Fibroblast of skin of right biceps (primary cell): ENCODE results near the gene DPH1.
"Not testable (repeated sequence)": the region's sequence is repeated elsewhere in the genome, so short reads cannot be mapped to it uniquely, and the experiment has no call there.

ENCODE experiments used
- DNase-seq: peaks from one replicate; pipeline ENCODE4 v3.0.0-alpha.2; 2013

The DPH1 gene

DNA sequence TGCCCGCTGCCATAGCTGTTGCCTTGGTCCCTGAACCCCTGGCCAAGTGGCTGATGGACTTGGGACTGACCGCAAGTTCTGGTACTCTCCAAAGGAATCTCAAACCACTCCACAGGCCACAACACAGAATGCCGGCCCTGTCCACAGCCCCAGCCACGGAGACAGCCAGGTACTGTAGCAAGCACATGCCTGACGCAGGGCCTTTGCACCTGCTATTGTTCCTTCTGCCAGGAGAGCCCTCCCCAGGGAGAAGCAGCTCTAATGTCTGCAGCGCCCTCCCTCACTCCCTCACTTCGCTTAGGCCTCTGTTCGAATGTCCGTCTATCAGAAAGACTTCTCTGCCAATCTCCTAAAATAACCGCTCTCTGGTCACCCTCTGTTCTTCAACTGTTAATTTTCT, 20.2 kb upstream of the DPH1 start:
- no peak for DNase-seq

DNA sequence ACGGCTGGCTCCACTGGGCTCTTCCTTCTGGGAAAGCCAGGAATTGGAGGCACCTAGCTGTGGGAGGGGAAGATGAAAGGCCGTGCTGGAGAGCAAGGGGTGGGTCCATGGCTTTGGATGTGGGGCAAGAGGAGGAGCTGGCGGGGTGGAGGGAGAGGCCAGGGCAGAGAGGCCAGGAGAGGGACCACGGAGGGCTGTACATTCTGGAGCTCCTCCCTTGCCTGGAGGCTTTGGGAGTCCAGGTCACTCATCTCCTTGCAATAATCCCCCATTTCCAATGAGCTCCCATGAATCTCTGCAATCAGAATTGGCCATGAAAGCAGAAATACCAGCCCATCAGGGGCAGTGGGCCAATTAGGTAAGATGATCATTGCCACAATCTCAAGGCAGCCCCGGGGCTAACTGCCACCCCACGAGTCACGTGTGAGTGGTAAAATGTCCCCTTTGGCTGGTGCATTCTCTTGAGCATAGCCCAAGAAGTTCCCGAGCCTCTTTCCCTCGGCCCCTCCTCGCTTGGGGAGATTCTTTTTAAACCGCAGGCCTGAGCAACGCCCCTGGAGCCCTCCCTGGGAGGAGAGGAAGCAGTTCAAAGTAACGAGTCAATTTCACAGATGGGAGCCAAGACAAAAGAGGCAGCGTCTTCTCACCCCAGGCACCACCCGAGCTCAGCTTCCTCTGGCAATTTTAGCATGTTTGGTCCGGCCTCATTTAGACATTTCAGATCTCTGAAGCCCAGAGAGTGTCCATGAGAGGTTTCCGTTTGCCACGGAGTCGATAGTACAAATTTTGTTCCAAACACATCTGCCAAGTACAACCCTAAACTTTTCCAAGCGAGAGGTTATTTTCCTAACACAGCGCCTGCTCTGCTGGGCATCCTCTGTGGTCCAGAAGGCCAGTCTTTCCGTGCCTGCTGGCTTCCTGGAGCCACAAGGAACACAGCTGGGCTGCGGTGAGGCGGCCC, 18.3 kb upstream of the DPH1 start:
- DNase-seq: peak; percentile 66

DNA sequence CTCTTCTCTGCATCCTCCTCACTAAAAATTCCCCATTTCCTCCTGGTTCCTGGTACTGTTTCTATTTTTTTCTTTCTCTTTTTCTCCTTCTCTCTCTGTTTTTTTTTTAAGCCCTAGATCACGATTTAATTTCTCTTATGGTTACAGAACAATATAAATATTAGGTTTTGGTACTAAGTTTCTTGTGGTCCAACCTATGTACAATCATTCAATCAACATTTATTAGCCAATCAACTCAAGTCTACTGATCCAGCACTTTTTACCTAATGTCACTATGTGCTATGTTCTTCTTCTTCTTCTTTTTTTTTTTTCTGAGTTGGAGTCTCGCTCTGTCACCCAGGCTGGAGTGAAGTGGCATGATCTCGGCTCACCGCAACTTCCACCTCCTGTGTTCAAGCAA, 17.5 kb upstream of the DPH1 start:
- no peak for DNase-seq

DNA sequence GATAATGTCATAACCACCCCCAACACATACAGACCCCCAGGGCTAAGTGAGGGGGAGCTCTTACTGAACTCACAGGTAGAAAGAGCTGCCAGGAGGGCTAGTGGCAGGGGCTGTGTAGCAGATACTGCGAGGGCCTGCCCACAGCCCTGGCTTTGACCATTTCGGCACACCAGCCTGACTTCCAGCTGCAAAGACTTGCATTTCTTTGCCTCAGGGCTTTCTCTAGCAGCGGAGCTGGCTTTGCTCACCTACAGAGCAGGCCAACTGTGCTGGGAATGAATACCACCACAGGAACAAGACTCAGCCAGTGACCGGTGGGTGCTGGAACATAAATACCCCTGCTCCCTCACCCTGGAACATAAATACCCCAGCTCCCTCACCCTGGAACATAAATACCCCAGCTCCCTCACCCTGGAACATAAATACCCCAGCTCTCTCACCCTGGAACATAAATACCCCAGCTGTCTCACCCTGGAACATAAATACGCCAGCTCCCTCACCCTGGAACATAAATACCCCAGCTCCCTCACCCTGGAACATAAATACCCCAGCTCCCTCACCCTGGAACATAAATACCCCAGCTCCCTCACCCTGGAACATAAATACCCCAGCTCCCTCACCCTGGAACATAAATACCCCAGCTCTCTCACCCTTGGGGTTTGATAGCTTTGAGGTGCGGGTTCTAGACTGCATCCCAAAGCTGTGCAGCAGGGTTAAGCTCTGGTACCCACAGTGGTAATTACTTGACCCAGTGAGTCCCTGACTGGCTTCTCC, 16.5 kb upstream of the DPH1 start:
- not testable (repeated sequence) for DNase-seq

DNA sequence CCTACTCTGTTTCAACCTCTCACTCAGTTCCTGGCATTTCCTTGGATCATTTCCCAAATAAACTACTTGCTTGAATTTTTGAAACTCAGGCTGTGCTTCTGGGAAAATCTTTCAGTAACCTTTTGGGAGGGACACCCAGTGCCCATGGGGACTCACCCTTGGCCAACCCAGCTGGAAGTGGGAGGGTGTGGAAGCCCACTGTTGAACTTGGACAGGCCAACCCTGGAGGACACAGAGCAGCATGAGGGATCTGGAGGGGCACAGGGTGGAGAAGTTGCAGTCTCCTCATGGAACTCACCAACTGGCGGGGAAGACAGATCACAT, 16.0 kb upstream of the DPH1 start:
- no peak for DNase-seq

DNA sequence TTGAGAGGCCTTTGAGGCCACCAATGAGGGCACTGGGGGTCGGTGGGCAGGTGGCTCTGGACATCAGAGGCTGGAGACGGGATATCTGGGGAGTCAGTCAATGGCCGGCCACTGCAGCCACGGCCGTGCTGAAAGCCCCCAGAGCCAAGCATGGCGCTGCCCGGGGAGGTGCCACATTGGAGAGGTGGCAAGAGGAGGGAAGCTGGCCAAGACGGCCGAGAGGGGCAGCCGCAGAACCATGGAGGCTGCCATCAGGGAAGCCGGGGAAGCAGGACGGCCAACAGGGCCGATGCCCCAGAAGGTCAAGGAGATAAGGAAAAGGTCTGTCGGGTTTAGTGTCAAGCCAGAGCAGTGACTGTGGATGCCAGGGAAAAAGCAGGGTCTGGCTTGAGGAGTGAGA, 14.6 kb upstream of the DPH1 start:
- DNase-seq: no peak

DNA sequence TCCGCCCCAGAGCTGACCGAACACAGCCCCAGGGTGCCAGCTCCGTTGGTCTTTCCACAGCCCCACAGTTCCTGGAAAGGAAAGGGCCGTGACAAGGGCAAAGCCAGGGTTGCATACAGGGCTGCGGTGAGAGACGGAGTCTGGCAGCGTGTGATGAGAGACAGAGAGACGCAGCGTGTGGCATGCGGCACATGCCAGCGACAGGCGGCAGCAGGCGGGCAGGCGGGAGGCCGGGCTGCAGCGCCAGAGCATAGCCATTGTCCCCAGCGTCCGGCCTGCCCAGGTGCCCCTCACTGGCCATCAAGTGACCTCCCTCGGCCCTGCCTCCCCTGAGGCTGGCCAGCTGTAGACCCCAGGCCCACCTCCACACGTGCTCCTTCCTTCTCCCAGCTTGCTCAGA, 13.5 kb upstream of the DPH1 start:
- no peak for DNase-seq

DNA sequence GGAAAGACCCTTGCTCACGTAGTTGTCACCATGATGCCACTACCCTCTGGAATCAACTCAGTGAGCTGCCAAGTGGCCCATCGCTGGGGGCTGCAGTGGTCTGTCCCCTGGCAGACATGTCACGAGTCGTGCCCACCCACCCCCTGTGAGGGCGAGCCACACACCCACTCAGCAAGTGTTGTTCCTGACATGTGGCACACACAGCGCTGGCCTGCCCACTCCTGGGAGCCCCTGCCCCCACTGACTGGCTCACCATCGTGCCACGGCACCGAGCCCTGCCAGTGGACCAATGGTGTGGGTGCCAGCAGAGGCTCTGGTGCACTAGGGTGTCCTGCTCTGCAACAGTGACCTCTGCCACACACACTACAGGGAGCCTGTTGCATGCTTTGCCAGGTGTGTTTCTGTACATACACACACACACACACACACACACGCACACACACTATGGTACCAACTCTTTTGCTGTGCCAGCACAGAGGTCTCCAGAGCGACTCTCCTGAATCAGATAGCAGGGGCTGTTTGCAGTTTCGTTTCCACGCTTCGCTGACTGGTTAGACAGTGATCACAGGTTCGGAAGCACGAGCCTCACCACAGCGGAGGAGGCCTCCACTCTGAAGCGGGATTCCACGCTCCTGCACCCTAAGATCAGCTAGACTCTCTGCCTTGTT, 12.5 kb upstream of the DPH1 start:
- DNase-seq: no peak

DNA sequence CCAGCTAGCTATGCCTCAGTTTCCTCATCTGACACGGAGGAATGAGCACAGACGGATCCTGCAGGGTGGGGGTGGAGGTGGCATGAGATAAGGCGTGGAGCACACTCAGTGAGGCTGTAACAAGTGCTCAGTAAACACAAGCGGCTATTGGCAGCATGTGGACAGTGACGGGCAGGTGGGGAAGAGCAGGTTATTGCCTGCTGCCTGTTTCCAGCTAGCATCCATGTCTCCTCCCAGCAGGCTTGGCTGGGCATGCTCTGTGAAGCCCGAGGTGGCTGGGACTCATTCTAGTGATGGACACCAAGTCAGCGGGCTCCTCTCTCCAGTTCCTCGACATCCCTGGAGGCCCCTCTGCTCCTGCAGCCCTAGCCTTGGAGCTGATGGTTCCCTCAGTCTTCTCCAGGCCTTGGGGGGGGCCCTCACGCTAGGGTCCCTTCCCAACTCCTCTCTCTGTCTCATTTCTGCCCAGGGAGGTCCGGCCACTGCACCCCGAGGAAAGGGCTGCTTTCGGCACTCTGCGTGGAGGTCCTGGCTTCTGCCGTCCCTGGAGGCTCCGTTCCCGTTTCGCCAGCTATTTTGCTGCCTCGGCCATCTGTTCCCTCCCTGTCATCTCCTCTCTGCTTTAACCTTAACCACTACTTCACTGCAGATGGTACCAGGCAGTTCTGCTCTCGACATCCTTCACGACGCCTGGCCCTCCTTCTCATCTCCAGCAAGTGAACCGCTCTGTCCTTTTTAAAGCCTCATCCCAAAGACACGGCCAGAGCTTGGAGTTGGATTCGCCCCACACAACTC, 11.0 kb upstream of the DPH1 start:
- no peak for DNase-seq

DNA sequence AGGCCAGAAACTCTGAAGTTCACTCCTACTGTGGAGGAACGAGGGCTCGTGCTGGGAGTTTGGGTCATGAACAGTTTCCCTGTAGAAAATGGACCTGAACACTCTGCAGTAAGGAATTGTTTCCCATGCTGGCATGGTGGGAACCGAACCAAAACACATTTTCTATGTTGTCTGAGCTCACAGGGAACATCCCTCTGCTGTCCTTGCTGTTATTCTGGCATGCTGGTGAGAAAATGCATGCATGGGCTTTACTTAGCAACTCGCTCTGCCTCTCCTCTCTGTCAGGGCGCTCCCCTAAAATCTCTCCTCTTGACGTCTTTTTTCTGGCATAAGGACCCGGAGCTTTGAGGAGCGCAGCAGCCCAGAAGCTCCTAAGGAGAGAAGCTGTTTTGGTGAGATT, 10.2 kb upstream of the DPH1 start:
- no peak for DNase-seq

DNA sequence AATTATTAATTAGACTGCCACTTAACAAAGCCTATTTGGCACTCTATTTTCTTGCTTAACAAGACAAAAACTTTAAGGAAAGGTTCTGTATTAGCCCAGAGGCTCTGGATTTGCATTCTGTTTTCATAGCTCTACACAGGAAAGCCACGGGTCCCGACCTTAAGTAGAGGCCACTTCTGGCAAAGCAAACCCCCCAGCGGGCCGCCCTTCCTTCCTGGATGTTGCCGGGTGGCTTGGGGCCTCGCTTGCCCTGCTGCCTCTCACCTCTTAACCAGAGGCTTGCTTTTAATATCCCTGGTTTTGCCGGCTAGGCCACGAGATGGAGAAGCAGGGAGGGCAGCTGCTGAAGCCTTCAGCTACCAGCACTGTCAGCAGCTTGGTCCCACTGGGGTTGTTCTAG, 9.2 kb upstream of the DPH1 start:
- no peak for DNase-seq

DNA sequence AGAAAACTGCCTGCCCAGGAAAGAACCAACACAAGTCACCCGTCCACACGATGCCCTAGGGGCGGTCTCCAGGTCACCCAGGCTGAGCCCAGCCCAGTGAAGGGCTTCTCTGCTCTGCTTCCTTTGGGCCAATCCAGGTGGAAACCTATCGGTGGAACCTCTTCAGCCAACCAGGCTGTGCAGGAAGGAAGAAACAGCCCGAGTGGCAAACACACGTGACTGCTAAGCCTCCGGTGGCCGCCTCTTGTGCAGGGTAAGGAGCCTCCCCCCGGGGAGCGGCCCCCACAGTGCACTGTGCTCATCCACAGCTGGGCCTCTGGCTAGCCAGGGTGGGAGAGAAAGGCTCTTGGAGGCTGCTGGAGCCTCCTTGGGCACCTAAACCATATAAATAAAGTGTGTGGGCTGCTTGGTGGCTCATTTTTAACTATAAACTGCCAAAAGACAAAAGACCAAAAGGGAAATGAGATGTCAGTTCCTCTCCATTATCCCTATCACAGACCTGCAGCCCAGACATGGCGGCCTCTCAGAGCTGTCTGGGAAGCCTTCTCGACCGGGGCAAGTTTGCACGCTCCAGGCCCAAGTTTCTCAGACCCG, 7.2 kb upstream of the DPH1 start:
- DNase-seq: no peak

DNA sequence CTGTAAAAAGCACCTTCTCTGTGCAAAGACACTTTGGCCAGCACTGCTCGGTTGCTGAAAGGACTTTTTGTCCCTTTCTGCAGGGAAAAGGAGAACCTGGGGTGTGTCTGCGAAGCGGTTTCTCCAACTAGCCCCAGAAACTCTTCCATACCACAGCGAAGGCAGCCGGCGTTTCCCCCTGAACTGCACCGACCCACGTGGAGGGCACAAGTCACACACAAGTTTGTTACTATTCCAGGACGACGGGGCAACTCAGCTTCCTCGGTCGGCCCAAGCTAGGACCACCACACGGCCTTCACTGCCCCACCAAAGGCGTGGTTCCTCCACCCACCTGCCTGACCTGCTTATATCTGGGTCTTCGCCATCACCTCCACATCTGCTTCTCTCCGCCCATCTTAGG, 6.7 kb upstream of the DPH1 start:
- no peak for DNase-seq

DNA sequence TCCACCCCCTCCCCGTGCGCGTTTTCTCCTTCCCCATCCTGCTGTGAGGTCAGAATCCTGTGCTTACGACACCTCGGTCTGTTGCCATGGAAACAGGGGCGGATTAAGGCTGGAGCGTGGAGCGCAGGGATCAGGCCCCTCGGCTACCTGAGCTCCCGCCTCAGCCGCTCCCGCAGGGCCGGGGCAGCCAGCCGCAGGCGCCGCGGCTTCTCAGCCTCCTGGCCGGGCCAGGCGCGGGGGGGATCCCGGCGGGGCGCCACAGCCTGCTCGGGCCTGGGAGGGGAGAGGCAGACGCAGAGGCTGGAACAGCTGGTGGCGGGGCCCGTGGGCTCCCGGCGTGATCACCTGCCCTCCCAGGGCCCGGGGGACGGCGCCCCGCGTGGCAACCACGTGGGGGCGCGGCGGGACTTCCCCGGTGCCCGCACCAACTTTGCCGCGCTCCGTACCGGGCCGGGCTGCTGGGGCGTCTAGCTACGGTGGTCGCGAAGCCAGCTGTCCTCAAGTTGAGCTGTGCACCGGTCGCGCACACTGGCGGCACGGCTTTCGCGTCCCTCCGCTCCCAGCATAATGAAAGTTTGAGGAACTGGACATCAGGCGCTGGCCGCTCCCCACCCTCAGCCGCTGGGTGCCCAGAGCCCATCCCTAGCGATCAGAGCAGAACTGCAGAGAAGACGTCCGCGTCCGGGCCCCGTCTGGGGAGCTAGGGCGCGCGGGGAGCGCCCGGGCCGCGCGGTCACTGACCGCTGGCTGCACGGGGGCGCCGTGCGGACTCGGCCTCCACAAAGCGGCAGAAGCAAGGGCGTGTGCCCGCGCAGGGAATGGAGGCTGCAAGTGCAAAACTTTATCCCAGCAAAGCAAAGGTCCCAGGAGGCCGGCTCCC, 6.0 kb upstream of the DPH1 start:
- DNase-seq: peak; percentile 49

DNA sequence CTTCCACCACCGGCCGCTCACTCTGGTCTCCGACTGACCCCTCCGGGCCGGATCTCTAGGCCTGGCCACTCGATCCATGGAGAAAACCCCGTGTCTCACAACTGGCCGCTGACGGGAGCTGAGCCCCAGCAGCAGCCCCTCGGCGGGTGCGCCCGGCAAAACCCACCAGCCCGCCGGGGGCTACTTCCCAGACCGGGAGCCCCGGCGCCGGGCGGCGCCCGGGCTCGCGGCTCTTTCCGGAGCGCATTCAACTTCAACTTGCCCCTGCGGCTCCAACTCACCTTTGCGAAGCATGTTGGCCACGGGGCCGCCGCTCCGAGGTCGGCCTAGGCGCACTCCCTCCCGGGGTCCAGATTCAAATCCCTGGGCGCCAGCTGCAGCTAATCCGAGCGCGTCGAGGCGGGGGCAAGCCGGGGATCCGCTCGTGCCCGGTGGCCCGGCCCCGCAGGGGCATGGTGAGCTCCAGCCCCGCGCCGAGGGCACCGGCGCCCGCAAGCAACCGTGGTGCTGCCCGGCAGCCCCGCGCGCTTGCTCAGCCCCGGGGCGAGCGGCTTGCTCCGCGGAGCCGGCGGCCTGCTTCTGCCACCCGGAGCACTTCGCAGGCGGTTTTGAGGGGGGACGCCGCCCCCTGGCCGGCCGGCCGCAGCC, 5.3 kb upstream of the DPH1 start:
- no peak for DNase-seq

DNA sequence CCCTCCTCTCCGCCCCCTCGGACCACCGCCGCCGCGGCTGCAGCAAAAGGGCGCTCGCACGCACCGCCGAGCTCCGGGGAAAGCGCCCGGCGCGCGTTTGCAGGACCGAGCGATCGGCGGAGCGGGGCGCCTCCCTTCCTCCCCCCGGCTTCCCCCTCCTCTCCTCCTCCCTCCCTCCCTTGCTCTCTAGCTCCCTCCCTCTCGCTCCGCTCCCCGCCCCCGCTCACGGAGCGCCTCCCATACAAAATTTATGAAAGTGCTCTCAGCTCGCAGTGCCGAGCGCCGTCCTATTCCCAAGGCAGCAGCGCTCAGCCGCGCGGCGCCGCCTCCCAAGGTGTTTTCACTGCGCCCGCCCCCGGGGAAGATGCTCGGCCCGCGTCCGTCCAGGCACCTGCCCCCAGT, 4.7 kb upstream of the DPH1 start, which contains the start of gene RTN4RL1:
Gene RTN4RL1, minus strand, starts transcription at position 115 of the 402 bp plus-strand sequence. CDS start 469 bp downstream, outside the sequence.
- DNase-seq: peak; percentile 69

DNA sequence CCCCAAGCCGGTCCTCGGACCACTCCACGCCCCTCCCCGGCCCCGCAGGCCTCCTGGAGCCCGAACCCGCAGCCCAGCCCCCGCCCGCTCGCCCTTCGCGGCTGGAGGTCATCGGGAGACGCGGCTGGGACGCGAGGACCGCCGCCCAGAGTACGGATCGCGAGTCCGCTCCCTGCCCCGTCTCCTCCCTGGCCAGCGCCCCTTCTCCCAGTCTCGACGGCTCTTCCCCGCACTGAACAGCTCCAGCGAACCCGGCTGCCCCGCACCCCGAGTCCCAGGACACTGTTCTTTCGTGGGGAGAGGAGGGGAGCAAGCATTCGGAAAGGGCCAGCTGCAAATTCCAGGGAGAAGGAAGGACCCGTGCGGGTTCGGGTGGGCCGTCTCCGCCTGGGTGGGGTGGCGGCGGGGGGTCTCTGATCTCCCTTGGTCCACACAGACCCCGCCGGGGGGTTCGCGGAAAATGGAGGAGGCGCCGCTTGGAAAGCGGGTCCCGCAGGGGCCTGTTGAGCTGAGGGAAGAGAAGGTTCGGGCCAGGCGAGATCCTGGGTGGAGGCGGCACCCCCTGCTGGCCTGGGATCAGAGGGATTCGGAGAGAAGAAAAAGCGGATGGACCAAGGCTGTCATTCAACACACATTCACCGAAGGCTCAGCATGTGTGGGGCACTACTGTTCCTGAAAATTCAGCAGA, 4.2 kb upstream of the DPH1 start:
- DNase-seq: peak; percentile 70

DNA sequence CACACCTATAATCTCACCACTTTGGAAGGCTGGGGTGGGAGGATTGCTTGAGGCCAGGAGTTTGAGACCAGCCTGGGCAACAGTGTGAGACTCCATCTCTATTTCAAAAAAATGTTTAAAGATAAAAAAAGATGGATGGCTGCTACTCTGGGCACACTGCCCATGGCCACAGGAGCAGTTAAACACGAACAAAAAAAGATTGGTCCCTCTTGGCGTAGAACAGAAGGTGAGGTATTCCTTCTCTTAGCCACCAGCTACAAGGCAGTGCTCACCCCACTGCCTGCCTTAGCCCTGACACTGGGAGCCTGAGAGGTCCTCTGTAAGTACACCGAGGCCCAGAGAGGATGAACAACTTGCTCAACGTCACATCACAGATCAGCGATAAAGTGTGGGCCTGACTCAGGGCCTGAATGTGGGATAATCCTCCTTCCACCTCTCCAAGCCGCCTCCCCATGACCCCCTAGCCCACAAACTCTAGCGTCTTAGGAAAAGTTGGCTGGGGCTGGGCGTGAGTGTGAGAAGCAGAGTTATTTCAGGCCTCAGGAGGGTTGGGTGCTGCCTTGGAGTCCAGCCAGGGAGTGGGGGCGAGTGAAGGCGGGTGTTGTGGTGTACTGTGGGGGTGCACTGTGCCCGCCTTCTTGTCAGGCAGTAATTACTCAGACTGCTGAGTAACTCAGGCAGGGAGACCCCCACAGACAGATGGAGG, 2.3 kb upstream of the DPH1 start:
- DNase-seq: peak; percentile 36

DNA sequence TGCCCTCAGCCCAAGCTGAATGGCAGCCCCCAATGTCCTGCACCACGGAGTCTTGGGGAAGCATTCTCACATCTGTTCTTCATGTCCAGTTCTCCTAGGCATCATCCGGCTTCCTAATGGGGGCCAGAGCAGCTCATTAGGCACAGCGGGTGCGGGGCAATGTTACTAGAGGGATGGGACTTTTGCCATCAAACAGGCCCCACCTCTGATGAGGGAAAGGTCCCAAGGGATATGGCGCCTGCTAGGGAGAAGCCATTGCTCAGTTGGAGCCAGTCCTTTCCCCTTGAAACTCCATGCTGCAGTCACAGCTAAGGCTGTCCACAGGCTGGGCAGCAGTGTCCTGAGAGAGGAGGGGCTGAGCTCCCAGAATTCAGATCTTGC, 1.7 kb upstream of the DPH1 start:
- no peak for DNase-seq

DNA sequence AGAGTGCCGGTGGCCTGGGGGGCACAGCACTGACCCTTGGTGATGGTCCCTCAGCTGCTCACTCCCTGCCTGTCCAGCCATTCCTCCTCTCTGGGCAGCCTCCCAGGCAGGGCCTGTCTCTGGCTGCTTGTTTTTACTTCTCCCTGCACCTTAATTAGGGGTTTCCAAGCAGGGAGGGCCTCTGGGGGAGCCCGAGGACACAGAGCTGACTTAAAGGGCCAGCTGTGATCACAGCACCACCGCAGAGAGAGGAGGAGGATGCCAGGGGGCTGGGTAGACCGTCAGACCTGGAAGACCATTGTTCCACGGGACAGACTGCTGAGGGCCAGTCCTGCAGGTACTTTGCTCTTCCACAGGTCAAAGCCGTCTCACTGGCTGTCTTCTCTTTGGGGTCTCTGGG, 1.2 kb upstream of the DPH1 start:
- DNase-seq: no peak
